Type B pancreatic cell (in vitro differentiated cells): ENCODE results near the gene PRIMA1. TPM values are rescaled to one million over a fixed set of nuclear protein-coding genes. Genes with fewer than 3 reads are reported as not detected.

Experiments used
- DNase-seq: peaks from one replicate; pipeline ENCODE4 v3.0.0; 2021; ENCODE audit warnings: mixed read lengths; ENCODE audit not compliant: unreplicated experiment; ENCODE audit errors: extremely low spot score
- H3K27ac Mint-ChIP-seq: 2 replicates; pipeline ENCODE4 v1.8.0; 2021; ENCODE audit warnings: mild to moderate bottlenecking, mixed read lengths
- H3K27me3 Mint-ChIP-seq: 2 replicates; pipeline ENCODE4 v1.8.0; 2021; ENCODE audit warnings: mixed read lengths
- H3K36me3 Mint-ChIP-seq: 2 replicates; pipeline ENCODE4 v1.8.0; 2021; ENCODE audit warnings: mixed read lengths
- H3K4me1 Mint-ChIP-seq: one replicate; pipeline ENCODE4 v1.8.0; 2021; ENCODE audit warnings: mixed read lengths; ENCODE audit not compliant: unreplicated experiment
- H3K4me3 Mint-ChIP-seq: 2 replicates; pipeline ENCODE4 v1.8.0; 2021; ENCODE audit warnings: mild to moderate bottlenecking, mixed read lengths
- H3K9me3 Mint-ChIP-seq: 2 replicates; pipeline ENCODE4 v1.8.0; 2021; ENCODE audit warnings: mixed read lengths
- CTCF ChIP-seq: fragments of 200-600 bp; sonication (generic); conservative IDR thresholded peaks from 2 replicates; pipeline ENCODE4 v1.5.0; 2021; ENCODE audit warnings: antibody characterized with exemption, mild to moderate bottlenecking
- total RNA-seq: library from RNA; stranded (reverse); gene quantifications from 2 replicates; pipeline ENCODE4 v1.2.1, GENCODE V29; 2021; ENCODE audit warnings: low replicate concordance

Gene PRIMA1
- total RNA-seq, 1 donor from 2014 or later = 1.7 TPM

GRCh38 chr14:93725993-93726392, 62.3 kb downstream of the PRIMA1 start:
- Mint-ChIP-seq H3K36me3 (peaks cover 4% of the 10 kb centered on the region), H3K9me3 (no peaks in the 10 kb centered on the region), H3K4me1 (no peaks in the 10 kb centered on the region), H3K27ac (no peak overlapping the region), H3K4me3 (no peak overlapping the region), H3K27me3 (peaks cover 9% of the 10 kb centered on the region)
- DNase-seq = no peak
- TF ChIP-seq CTCF = no peak

- Mint-ChIP-seq H3K27me3 (peaks cover 5% of the 10 kb centered on the region), H3K9me3 (no peaks in the 10 kb centered on the region), H3K4me3 (no peak overlapping the region), H3K27ac (no peak overlapping the region), H3K4me1 (no peaks in the 10 kb centered on the region), H3K36me3 (peaks cover 4% of the 10 kb centered on the region)
- no peak for DNase-seq
- no peak for TF ChIP-seq CTCF
Observed at GRCh38 chr14:93725002-93725582, 63.2 kb downstream of the PRIMA1 start.

- Mint-ChIP-seq H3K36me3 (peaks cover 4% of the 10 kb centered on the region), H3K4me3 (no peak overlapping the region), H3K4me1 (no peaks in the 10 kb centered on the region), H3K9me3 (no peaks in the 10 kb centered on the region), H3K27ac (no peak overlapping the region), H3K27me3 (peaks cover 5% of the 10 kb centered on the region)
- no peak for TF ChIP-seq CTCF
- peak; percentile 32 for DNase-seq
Observed at GRCh38 chr14:93723001-93723400, 65.3 kb downstream of the PRIMA1 start.

- no peak for TF ChIP-seq CTCF
- Mint-ChIP-seq H3K9me3 (no peaks in the 10 kb centered on the region), H3K27ac (no peak overlapping the region), H3K36me3 (no peaks in the 10 kb centered on the region), H3K27me3 (no peaks in the 10 kb centered on the region), H3K4me1 (no peaks in the 10 kb centered on the region), H3K4me3 (no peak overlapping the region)
- DNase-seq = peak; percentile 53
Observed at GRCh38 chr14:93720981-93721483, 67.3 kb downstream of the PRIMA1 start.

- no peaks in the 10 kb centered on the region for H3K4me1 Mint-ChIP-seq
- no peak overlapping the region for H3K27ac Mint-ChIP-seq
- peak; percentile 56 for DNase-seq
- H3K9me3 Mint-ChIP-seq = no peaks in the 10 kb centered on the region
- no peak overlapping the region for H3K4me3 Mint-ChIP-seq
- no peaks in the 10 kb centered on the region for H3K36me3 Mint-ChIP-seq
- H3K27me3 Mint-ChIP-seq = peaks cover 1% of the 10 kb centered on the region
- TF ChIP-seq CTCF = no peak
Observed at GRCh38 chr14:93720076-93720815, 68.0 kb downstream of the PRIMA1 start.
